ENCODE results near the gene FCHSD2. TPM values are rescaled to one million over a fixed set of nuclear protein-coding genes. Genes with fewer than 3 reads are reported as not detected.
A peak's percentile ranks its signal among the peaks of the same experiment; 100 is the strongest.

The FCHSD2 gene
- polyA plus RNA-seq, 1 donor (not counting 4 experiments of a cell fraction or from before 2014, with no cell fraction given), result 14.2 TPM

- Histone ChIP-seq H3K9ac (ENCODE audit: control insufficient read depth, extremely low read depth, insufficient read depth, low read length) (no peak overlapping the region), H3K4me2 (ENCODE audit: control insufficient read depth, extremely low read depth, insufficient read depth, low read depth, low read length) (no peak overlapping the region), H3K79me2 (ENCODE audit: control insufficient read depth, insufficient read depth, low read length) (no peaks in the 10 kb centered on the region), H3K27me3 (ENCODE audit: control insufficient read depth, extremely low read depth, insufficient read depth, low read length) (no peaks in the 10 kb centered on the region), H3K9me3 (ENCODE audit: control insufficient read depth, low read depth, low read length) (no peaks in the 10 kb centered on the region), H3K9me1 (ENCODE audit: control insufficient read depth, extremely low read depth, insufficient read depth, low read length) (no peaks in the 10 kb centered on the region), H3K4me1 (ENCODE audit: control insufficient read depth, extremely low read depth, insufficient read depth, low read length) (peaks cover 10% of the 10 kb centered on the region), H3K36me3 (ENCODE audit: control insufficient read depth in 2 of 2, extremely low read depth in 1 of 2, insufficient read depth in 2 of 2, low read length in 2 of 2) (no peaks in the 10 kb centered on the region), H2AFZ (ENCODE audit: control insufficient read depth, low read length) (no peak overlapping the region), H3K27ac (ENCODE audit: control insufficient read depth, insufficient read depth, low read length) (no peak overlapping the region), H3K4me3 (ENCODE audit: control insufficient read depth in 2 of 3, extremely low read depth in 1 of 3, insufficient read depth in 2 of 3, low read depth in 1 of 3, low read length in 3 of 3) (no peak overlapping the region), H4K20me1 (ENCODE audit: control insufficient read depth, extremely low read depth, insufficient read depth, low read length) (no peaks in the 10 kb centered on the region)
- DNase-seq (ENCODE audit: low read depth, low spot score) (no peak), FAIRE-seq (no peak)
- no peak for TF ChIP-seq EZH2 (IDR thresholded peaks at IDR 0.05; ENCODE audit: low read length)
- TF ChIP-seq CTCF (optimal IDR thresholded peaks at IDR 0.05 in 1 of 3, IDR thresholded peaks at IDR 0.05 in 1 of 3, conservative IDR thresholded peaks at IDR 0.05 in 1 of 3; ENCODE audit: extremely low read depth in 1 of 3, insufficient read depth in 2 of 3, low read length in 3 of 3), result no peak
- dilution Hi-C loops (cut with MboI; ENCODE audit: extremely low pct_ligation_motif_present, low sequenced_read_pairs), result no loop called here
Observed at GRCh38 chr11:73158356-73159051, 16.4 kb upstream of the FCHSD2 start.

- Histone ChIP-seq H3K27ac (ENCODE audit: control insufficient read depth, insufficient read depth, low read length) (no peak overlapping the region), H3K9me3 (ENCODE audit: control insufficient read depth, low read depth, low read length) (no peaks in the 10 kb centered on the region), H3K36me3 (ENCODE audit: control insufficient read depth in 2 of 2, extremely low read depth in 1 of 2, insufficient read depth in 2 of 2, low read length in 2 of 2) (no peaks in the 10 kb centered on the region), H2AFZ (ENCODE audit: control insufficient read depth, low read length) (no peak overlapping the region), H3K9ac (ENCODE audit: control insufficient read depth, extremely low read depth, insufficient read depth, low read length) (no peak overlapping the region), H3K9me1 (ENCODE audit: control insufficient read depth, extremely low read depth, insufficient read depth, low read length) (no peaks in the 10 kb centered on the region), H3K4me3 (ENCODE audit: control insufficient read depth in 2 of 3, extremely low read depth in 1 of 3, insufficient read depth in 2 of 3, low read depth in 1 of 3, low read length in 3 of 3) (no peak overlapping the region), H3K4me2 (ENCODE audit: control insufficient read depth, extremely low read depth, insufficient read depth, low read depth, low read length) (peak overlapping the region; percentile 16), H3K4me1 (ENCODE audit: control insufficient read depth, extremely low read depth, insufficient read depth, low read length) (peaks cover 10% of the 10 kb centered on the region), H3K79me2 (ENCODE audit: control insufficient read depth, insufficient read depth, low read length) (no peaks in the 10 kb centered on the region), H3K27me3 (ENCODE audit: control insufficient read depth, extremely low read depth, insufficient read depth, low read length) (no peaks in the 10 kb centered on the region), H4K20me1 (ENCODE audit: control insufficient read depth, extremely low read depth, insufficient read depth, low read length) (no peaks in the 10 kb centered on the region)
- FAIRE-seq, result no peak
- DNase-seq (ENCODE audit: low read depth, low spot score), result no peak
- dilution Hi-C loops (cut with MboI; ENCODE audit: extremely low pct_ligation_motif_present, low sequenced_read_pairs), result no loop called here
- TF ChIP-seq EZH2 (IDR thresholded peaks at IDR 0.05; ENCODE audit: low read length) (no peak), CTCF (optimal IDR thresholded peaks at IDR 0.05 in 1 of 3, IDR thresholded peaks at IDR 0.05 in 1 of 3, conservative IDR thresholded peaks at IDR 0.05 in 1 of 3; ENCODE audit: extremely low read depth in 1 of 3, insufficient read depth in 2 of 3, low read length in 3 of 3) (no peak)
Observed at GRCh38 chr11:73157101-73158010, 15.2 kb upstream of the FCHSD2 start.
